ENCODE data around the gene SPATC1L.

The SPATC1L gene

DNA sequence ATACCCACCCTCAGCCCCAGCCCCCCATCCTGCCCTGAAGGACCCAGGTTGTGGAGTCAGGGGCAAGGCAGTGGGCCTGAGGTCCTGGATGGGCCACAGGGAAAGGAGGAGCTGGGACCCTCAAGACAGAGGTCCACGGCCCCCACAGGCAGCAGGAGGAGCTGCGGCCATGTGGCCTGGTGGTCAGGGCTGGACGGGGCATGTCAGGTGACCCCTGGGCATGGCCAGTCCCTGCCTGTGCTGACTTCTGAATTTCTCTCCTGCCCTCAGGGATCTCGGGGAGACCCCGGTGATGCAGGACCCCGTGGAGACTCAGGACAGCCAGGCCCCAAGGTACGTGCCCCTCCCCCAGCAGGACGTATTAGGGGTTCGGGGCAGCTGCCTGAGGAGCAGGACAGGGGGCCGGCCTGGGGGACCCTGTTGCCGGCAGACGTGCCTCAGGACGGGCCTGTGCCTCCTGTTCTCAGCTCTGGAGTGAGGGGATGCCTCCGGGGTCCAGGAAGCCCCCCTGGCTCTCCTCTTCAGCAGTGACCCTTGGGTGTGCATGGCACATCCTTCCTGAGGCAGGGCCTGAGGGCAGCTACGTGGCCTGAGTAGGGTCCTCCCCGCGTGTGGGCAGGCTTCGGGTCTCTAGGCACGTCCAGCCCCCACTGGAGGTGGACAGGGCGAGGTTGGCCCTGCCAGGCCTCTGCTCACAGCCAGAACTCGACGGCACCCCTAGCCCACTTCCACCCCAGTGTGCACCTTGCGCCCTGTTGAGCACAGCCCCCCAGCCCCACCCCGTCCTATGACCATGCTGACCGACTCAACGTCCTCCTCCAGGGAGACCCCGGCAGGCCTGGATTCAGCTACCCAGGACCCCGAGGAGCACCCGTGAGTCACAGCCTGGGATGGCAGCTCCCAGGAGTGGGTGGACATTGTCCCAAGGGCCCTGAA is 62.7 kb downstream of the SPATC1L start:
- TF ChIP-seq ZNF274 (IDR thresholded peaks at IDR 0.05; ENCODE audit: low read depth, low read length), result no peak
- H3K4me3 ChIP-seq (ENCODE audit: low read length), result no peak overlapping the region

DNA sequence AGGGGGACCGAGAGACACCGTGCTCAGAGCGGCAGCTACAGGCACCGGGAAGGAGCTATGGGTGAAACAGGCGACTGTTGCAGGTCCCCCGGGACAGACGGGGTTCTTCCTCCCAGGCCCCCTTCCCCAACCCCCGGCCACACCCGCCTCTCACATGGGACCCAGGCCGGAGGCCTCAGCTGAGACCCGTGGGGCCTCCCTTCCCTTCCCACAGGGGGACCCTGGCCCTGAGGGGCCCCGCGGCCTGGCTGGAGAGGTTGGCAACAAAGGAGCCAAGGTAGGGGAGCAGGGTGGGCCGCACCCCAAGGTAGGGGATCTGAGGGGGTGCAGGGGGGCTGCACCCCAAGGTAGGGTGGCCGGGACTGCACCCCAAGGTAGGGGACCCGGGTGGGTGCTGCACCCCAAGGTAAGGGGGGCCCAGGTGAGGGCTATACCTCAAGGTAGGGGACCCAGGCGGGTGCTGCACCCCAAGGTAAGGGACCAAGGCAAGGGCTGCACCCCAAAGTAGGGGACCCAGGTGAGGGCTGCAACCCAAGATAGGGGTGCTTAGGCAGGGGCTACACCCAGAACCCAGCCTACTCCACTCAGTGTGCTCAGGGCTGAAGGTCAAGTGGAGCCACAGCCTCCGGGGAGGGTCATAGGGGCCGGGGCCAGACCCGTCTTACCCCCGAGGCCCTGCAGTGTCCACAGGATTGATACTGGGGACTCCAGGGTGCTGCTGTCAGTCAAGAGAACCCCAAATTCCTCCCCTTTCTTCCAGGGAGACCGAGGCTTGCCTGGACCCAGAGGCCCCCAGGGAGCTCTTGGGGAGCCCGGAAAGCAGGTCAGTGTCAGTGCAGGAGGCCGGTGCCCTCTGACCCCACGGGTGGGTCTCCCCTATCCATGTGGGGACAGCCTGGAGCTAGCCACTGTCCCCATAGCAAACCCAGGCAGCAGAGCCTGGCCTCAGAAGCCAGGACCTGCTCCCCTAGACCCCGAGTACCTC is 63.7 kb downstream of the SPATC1L start:
- no peak for TF ChIP-seq ZNF274 (IDR thresholded peaks at IDR 0.05; ENCODE audit: low read depth, low read length)
- no peak overlapping the region for H3K4me3 ChIP-seq (ENCODE audit: low read length)

DNA sequence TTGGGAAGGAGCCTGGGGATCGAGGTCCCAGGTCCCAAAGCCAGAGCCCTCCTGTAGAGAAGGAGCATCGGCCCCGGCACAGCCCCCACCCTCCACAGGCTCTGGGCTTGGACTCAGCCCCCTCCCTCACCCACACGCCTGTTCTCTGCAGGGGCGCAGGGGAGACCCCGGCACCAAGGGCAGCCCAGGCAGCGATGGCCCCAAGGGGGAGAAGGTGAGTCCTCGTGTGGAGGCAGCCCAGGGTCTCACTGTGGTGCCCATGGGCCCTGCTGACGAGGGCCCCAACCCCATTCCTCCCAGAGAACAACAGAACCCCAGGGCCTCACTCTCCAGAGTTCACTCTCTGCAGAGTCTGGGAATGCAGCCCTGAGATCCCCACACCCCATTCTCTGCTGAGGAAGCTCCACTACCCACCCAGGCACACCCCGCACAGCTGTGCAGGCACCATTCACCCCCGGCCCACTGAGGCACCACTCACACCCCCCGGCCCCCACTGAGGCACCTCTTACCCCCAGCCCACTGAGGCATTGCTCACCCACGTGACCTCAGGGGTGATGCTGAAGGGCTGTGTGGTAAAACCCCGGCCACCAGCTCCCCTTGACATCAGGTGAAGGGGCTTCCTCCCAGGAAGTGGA is 64.5 kb downstream of the SPATC1L start:
- no peak overlapping the region for H3K4me3 ChIP-seq (ENCODE audit: low read length)
- no peak for TF ChIP-seq ZNF274 (IDR thresholded peaks at IDR 0.05; ENCODE audit: low read depth, low read length)

DNA sequence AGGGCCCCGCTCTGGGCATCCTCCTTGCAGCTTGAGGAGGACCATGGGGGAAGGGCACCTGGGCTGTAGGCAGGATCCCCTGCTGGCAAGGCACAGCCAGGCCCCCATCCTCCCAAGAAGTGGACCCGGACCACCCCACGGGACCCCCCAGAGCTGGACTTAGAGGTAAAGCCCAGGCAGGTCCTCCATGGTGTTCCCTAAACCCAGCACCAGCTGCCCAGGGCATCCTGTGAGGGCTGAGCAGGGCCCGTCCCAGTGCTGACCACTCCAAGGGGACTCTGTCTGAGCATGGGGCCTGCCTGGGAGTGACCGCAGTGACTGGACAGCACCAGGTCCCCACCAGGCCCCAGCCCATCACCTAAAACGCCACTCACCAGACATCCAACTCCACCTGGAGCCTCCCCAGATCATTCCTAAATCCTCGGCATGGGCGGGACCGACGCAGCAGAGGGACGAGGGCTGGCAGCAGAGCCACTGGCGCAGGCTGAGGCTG is 65.1 kb downstream of the SPATC1L start:
- H3K4me3 ChIP-seq (ENCODE audit: low read length), result no peak overlapping the region
- TF ChIP-seq ZNF274 (IDR thresholded peaks at IDR 0.05; ENCODE audit: low read depth, low read length), result no peak

DNA sequence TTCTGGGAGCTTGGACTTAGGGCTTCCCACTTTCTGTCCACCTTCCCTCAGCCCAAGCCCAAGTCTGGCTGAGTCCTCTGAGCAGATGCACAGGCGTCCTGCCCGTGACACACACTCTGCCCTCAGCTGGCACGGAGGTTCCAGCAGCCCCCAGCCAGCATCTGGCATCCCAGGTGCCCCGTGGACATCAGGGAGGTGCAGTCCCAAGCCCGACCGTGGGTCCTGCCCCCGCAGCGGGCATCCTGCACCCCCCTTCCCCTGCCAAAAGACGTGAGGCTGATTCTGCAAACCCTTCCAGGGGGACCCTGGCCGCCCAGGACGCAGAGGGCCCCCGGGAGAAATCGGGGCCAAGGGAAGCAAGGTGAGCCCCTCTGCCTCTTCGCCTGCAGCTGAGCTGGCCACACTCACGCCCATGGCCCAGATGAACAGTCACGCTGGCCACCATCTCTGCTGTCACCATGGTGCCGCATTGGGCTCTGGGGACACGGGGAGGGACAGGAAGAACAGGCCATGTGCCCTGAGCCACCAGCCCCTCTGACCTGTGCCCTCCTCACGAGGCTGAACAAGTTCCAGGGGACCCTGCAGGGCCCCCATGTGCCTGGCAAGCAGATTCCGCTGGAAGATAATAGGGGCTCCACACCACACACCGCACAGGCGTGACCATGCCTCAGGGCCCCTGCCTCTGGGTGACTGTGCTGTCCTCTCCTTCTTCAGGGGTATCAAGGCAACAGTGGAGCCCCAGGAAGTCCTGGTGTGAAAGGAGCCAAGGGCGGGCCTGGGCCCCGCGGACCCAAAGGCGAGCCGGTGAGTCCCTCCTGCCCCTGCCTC is 65.7 kb downstream of the SPATC1L start:
- TF ChIP-seq ZNF274 (IDR thresholded peaks at IDR 0.05; ENCODE audit: low read depth, low read length), result no peak
- H3K4me3 ChIP-seq (ENCODE audit: low read length), result no peak overlapping the region

DNA sequence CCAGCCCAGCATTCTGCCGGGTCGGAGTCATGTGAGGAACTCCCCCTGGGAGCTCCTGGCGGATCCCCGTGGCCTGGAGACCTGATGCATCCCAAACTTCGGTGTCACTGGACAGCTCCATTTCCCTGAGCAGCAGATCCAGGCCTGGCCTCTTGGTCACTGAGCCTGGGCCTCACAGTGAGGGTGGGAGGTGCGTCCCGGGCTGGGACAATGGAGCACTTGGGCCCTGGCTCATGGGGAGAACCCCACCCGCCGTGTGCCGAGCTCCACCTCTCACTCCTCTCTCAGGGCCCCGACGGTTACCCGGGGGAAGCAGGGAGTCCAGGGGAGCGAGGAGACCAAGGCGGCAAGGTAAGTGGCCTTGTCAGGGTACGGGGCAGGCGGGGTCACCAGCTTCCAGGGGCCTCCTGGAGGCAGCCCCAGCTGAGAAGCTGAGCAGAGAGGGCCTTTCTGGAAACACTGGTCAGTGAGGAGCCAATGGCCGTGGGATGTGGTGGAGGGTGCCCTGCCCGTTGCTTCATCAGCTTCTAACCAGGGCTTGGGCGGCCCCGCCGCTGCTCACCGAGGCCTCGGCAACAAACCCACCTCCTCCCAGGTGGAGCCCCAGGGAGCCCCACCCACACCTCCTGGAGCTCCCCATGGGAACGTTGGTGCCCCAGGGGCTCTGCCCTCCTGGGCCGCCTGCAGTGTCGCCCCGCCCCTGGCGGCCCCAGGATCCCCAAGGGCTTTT is 66.5 kb downstream of the SPATC1L start:
- no peak for TF ChIP-seq ZNF274 (IDR thresholded peaks at IDR 0.05; ENCODE audit: low read depth, low read length)
- no peak overlapping the region for H3K4me3 ChIP-seq (ENCODE audit: low read length)

DNA sequence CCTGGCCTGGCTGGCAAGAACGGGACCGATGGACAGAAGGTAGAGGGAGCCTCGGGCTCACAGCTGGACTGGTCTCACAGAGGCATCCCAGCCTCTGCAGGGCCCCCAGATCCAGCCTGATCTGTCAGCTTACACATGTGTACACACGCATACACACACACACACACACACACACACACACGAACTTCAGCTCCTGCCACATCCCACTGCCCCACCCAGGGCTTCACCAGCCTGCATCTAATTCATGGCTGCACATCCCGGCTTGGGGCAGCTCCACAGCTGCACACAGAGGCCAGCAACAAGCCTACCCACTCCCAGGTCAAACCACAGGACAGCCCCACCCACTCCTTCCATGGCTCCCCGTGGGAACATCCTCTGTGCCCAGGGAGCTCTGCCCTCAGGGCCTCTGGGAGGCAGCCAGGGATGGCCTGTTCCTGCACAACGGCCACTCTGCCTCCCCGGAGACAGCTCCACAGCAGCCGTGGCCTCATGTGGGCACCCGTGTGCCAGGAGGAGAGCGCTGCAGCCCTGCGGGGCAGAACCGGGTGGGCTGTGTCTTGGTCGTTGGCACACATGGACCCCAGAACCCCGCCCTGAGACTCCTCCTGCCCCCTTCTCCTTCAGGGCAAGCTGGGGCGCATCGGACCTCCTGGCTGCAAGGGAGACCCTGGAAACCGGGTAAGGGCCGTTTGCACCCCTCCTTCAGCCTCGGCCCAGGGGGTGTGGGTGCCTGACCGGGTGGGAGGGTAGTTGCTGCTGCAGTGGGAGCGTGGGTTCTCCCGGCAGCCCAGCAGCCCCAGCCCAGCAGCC is 67.3 kb downstream of the SPATC1L start:
- no peak for TF ChIP-seq ZNF274 (IDR thresholded peaks at IDR 0.05; ENCODE audit: low read depth, low read length)
- no peak overlapping the region for H3K4me3 ChIP-seq (ENCODE audit: low read length)

DNA sequence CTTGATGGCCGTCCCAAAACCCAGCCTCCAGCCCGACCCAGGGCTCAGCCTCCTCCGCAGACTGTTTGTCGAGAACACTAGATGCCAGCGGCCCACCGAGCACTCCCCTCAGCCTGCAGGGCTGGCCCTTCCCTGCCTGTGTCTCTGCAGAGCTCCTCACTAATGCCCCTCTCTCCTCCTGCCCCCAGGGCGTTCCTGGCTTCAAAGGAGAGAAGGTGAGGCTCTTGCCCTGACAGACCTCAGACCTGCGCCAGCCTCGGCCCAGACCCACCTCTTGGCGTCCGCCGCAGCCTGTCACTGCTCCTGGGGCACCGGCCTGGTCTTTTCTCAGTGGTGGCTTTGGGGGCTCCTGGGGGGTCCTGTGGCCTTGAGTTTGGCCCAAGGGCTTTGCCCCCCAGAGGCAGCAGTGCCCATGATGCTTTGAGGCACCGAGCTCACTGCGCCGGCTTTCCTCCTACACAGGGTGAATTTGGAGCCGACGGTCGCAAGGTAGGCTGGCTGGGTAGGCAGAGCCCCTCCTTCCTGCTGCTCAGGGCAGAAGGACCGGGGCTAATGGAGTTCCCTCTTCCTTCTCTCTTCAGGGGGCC is 68.0 kb downstream of the SPATC1L start:
- TF ChIP-seq ZNF274 (IDR thresholded peaks at IDR 0.05; ENCODE audit: low read depth, low read length), result no peak
- no peak overlapping the region for H3K4me3 ChIP-seq (ENCODE audit: low read length)

DNA sequence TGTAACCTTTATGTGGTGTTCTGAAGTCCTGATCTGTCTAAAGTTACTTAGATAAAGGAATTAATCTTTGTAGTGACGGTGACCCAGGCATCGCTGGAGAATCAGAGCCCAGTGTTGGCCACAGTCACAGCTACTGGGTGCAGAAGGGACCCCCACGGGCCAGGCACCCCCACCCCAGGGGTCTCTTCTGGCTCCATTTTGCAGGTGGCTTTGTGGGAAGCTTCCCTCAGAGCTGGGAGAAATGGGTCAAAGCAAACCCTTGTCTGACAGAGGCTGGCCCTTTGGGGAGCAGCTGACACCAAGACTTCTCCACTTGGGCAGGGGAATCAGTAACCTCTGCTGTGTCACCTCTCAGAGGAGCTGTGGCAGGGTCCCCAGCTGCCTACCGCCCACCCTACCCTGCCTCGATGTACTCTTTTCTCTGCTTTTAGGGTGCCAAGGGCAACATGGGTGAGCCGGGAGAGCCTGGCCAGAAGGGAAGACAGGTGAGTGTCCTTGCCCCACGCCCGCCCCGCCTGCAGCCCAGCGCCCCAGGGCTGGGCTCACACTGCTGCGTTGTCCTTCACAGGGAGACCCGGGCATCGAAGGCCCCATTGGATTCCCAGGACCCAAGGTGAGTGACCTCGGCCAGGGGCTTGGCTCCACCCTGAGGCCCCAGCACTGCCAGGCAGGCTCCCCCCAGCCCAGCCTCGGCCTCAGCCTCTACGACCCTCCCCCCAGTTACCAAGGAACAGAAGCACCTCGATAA is 68.6 kb downstream of the SPATC1L start:
- H3K4me3 ChIP-seq (ENCODE audit: low read length), result no peak overlapping the region
- no peak for TF ChIP-seq ZNF274 (IDR thresholded peaks at IDR 0.05; ENCODE audit: low read depth, low read length)

DNA sequence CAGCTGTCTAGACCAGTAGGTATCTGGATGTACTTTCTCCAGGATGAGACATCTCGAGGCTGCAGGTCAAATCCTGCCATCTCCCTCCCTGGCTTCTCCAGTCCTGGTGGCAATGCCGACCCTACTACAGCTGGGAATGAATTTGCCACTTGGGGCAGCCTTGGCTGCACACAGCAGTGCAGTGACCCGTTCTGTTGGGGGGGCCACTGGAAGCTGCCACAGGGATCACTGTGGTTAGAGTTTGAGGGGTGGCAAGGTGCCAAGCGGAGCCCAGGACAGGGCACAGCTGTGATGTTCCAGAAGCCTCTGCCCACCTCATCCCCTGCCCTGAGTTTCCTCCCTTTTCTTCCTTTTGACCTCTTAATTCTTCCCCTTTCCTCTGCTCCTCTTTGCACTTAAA is 69.3 kb downstream of the SPATC1L start:
- no peak for TF ChIP-seq ZNF274 (IDR thresholded peaks at IDR 0.05; ENCODE audit: low read depth, low read length)
- no peak overlapping the region for H3K4me3 ChIP-seq (ENCODE audit: low read length)

All from GM08714 (cell line).